Choroid plexus epithelial cell (primary cell): ENCODE measurements around the gene EFCAB8.

Experiments
- DNase-seq: peaks from one replicate; pipeline ENCODE4 v3.0.0-alpha.2; 2010; ENCODE audit warnings: low read depth
- H3K4me3 ChIP-seq: 2 replicates; pipeline ENCODE4 v1.5.1; 2011; ENCODE audit warnings: low read depth, mild to moderate bottlenecking, control low read depth, low read length, moderate library complexity
- CTCF ChIP-seq: conservative IDR thresholded peaks from 2 replicates; pipeline ENCODE4 v1.5.1; 2011; ENCODE audit warnings: low read depth, mild to moderate bottlenecking, control low read depth, inconsistent platforms, low read length, moderate library complexity

Gene EFCAB8

GRCh38 chr20:32885952-32886351, 27.2 kb downstream of the EFCAB8 start:
- H3K4me3 ChIP-seq: no peak overlapping the region
- TF ChIP-seq CTCF: no peak
- DNase-seq: no peak

- no peak for DNase-seq
- no peak overlapping the region for H3K4me3 ChIP-seq
- TF ChIP-seq CTCF: no peak
Measured at GRCh38 chr20:32886652-32887051, 27.9 kb downstream of the EFCAB8 start.

GRCh38 chr20:32887492-32887891, 28.8 kb downstream of the EFCAB8 start:
- DNase-seq: no peak
- TF ChIP-seq CTCF: no peak
- H3K4me3 ChIP-seq: no peak overlapping the region

GRCh38 chr20:32888636-32889035, 29.9 kb downstream of the EFCAB8 start:
- TF ChIP-seq CTCF: no peak
- DNase-seq: no peak
- H3K4me3 ChIP-seq: no peak overlapping the region

GRCh38 chr20:32889281-32889680, 30.6 kb downstream of the EFCAB8 start:
- no peak overlapping the region for H3K4me3 ChIP-seq
- DNase-seq: no peak
- no peak for TF ChIP-seq CTCF

GRCh38 chr20:32891491-32891890, 32.8 kb downstream of the EFCAB8 start:
- no peak overlapping the region for H3K4me3 ChIP-seq
- DNase-seq: no peak
- no peak for TF ChIP-seq CTCF

GRCh38 chr20:32891926-32892660, 33.4 kb downstream of the EFCAB8 start:
- no peak for TF ChIP-seq CTCF
- H3K4me3 ChIP-seq: no peak overlapping the region
- DNase-seq: no peak
